Smooth muscle cell (in vitro differentiated cells): ENCODE measurements around the gene FRMD4B. TPM values are rescaled to one million over a fixed set of nuclear protein-coding genes. Genes with fewer than 3 reads are reported as not detected.

ENCODE experiments used
- DNase-seq: peaks from one replicate; lab custom pipeline; 2025; ENCODE audit not compliant: unreplicated experiment; lab: John Stamatoyannopoulos, UW
- H2AFZ ChIP-seq: fragments of 200-600 bp; sonication (generic); 2 replicates; pipeline ENCODE4 v1.6.0; 2016; ENCODE audit warnings: antibody characterized with exemption, low read depth, mild to moderate bottlenecking
- H3F3A ChIP-seq: fragments of 200-600 bp; sonication (generic); 2 replicates; pipeline ENCODE4 v1.6.0; 2017; ENCODE audit warnings: antibody characterized with exemption, low read depth
- H3K27ac ChIP-seq: fragments of 200-600 bp; sonication (generic); 2 replicates; pipeline ENCODE4 v1.5.1; 2016; ENCODE audit warnings: low read depth, mild to moderate bottlenecking
- H3K27me3 ChIP-seq: fragments of 200-600 bp; sonication (generic); 2 replicates; pipeline ENCODE4 v1.6.1; 2016; ENCODE audit warnings: low read depth, mild to moderate bottlenecking
- H3K36me3 ChIP-seq: fragments of 200-600 bp; sonication (generic); 2 replicates; pipeline ENCODE4 v1.5.1; 2016; ENCODE audit warnings: low read depth
- H3K4me1 ChIP-seq: fragments of 200-600 bp; sonication (generic); 2 replicates; pipeline ENCODE4 v1.5.1; 2016; ENCODE audit warnings: low read depth
- H3K4me2 ChIP-seq: fragments of 200-600 bp; sonication (generic); 2 replicates; pipeline ENCODE4 v1.6.0; 2016; ENCODE audit warnings: mild to moderate bottlenecking
- H3K4me3 ChIP-seq: fragments of 200-600 bp; sonication (generic); 2 replicates; pipeline ENCODE4 v1.5.1; 2016; ENCODE audit warnings: mild to moderate bottlenecking
- H3K79me2 ChIP-seq: fragments of 200-600 bp; sonication (generic); 2 replicates; pipeline ENCODE4 v1.6.0; 2016; ENCODE audit warnings: low read depth, mild to moderate bottlenecking
- H3K9ac ChIP-seq: fragments of 200-600 bp; sonication (generic); 2 replicates; pipeline ENCODE4 v1.6.0; 2016; ENCODE audit warnings: low read depth
- H3K9me3 ChIP-seq: fragments of 200-600 bp; sonication (generic); replicated peaks from 2 replicates; pipeline ENCODE4 v1.5.1; 2016; ENCODE audit warnings: low read depth
- H4K20me1 ChIP-seq: fragments of 200-600 bp; sonication (generic); 2 replicates; pipeline ENCODE4 v1.6.0; 2016; ENCODE audit warnings: low read depth
- WGBS: methylation state at CpG from one replicate; pipeline ENCODE4 v1.1.7; 2016; ENCODE audit warnings: low lambda C conversion rate; 5-methylcytosine and 5-hydroxymethylcytosine counted together
- polyA plus RNA-seq: library from polyadenylated mRNA; unstranded; fragments of >200 nt; fragmentation: Nextera tagmentation; extraction: Ambion mirVana; gene quantifications from 2 replicates; pipeline ENCODE4 v1.2.1, GENCODE V29; 2016
- total RNA-seq: library from RNA; depleted of rRNA; stranded (reverse); fragments of >200 nt; gene quantifications from 2 replicates; pipeline ENCODE4 v1.2.3, GENCODE V29; 2014
- TF ChIP-seq, protein P1 (sequence below): fragments of 200-600 bp; sonication (generic); IDR thresholded peaks from 2 replicates; pipeline ENCODE4 v1.5.1; 2017; ENCODE audit warnings: borderline replicate concordance, mild to moderate bottlenecking, antibody characterized with exemption; ENCODE audit not compliant: insufficient read depth, poor library complexity, severe bottlenecking

FRMD4B gene
- total and polyA plus RNA-seq, 2 experiments from 2014 or later = 3.7 to 24.3 TPM

GRCh38 chr3:69391554-69391953 lies 5.7 kb upstream of the FRMD4B start:
- TF ChIP-seq, protein P1, sequence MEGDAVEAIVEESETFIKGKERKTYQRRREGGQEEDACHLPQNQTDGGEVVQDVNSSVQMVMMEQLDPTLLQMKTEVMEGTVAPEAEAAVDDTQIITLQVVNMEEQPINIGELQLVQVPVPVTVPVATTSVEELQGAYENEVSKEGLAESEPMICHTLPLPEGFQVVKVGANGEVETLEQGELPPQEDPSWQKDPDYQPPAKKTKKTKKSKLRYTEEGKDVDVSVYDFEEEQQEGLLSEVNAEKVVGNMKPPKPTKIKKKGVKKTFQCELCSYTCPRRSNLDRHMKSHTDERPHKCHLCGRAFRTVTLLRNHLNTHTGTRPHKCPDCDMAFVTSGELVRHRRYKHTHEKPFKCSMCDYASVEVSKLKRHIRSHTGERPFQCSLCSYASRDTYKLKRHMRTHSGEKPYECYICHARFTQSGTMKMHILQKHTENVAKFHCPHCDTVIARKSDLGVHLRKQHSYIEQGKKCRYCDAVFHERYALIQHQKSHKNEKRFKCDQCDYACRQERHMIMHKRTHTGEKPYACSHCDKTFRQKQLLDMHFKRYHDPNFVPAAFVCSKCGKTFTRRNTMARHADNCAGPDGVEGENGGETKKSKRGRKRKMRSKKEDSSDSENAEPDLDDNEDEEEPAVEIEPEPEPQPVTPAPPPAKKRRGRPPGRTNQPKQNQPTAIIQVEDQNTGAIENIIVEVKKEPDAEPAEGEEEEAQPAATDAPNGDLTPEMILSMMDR = no peak
- no peaks in the 10 kb centered on the region for H3F3A ChIP-seq
- H4K20me1 ChIP-seq = no peaks in the 10 kb centered on the region
- H3K79me2 ChIP-seq = no peaks in the 10 kb centered on the region
- no peaks in the 10 kb centered on the region for H3K36me3 ChIP-seq
- peaks cover 22% of the 10 kb centered on the region for H3K27me3 ChIP-seq
- no peak for DNase-seq
- H3K27ac ChIP-seq = no peak overlapping the region
- H3K9ac ChIP-seq = no peak overlapping the region
- no peaks in the 10 kb centered on the region for H3K9me3 ChIP-seq
- H3K4me3 ChIP-seq = no peak overlapping the region
- no peaks in the 10 kb centered on the region for H3K4me1 ChIP-seq
- H3K4me2 ChIP-seq = no peak overlapping the region
- WGBS = 69% methylated on average over 1 of the region's 1 CpG
- no peak overlapping the region for H2AFZ ChIP-seq

DNA sequence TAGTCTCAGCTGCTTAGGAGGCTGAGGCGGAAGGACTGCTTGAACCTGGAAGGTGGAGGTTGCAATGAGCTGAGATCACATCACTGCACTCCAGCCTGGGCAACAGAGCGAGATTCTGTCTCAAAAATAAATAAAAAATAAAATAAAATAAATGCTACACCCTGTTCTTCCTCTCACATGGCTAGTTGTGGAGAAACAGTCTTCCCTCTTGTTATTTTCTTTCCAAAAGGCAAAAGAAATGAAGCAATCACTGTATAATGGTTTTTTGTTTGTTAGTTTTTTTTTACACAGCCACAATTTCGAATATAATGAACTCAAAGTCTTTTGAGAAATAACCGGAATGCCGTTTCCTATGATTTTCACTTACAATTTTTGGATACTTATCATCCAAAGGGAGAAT lies 4.9 kb upstream of the FRMD4B start:
- TF ChIP-seq, protein P1 = no peak
- no peak overlapping the region for H3K4me3 ChIP-seq
- peaks cover 30% of the 10 kb centered on the region for H3K27me3 ChIP-seq
- no peak overlapping the region for H3K27ac ChIP-seq
- 95% methylated on average over 5 of the region's 5 CpGs for WGBS
- H3K79me2 ChIP-seq = no peaks in the 10 kb centered on the region
- H3K4me1 ChIP-seq = peaks cover 6% of the 10 kb centered on the region
- H3K36me3 ChIP-seq = no peaks in the 10 kb centered on the region
- no peaks in the 10 kb centered on the region for H3F3A ChIP-seq
- no peaks in the 10 kb centered on the region for H4K20me1 ChIP-seq
- H3K9ac ChIP-seq = no peak overlapping the region
- H2AFZ ChIP-seq = no peak overlapping the region
- DNase-seq = no peak
- H3K9me3 ChIP-seq = no peaks in the 10 kb centered on the region
- no peak overlapping the region for H3K4me2 ChIP-seq

DNA sequence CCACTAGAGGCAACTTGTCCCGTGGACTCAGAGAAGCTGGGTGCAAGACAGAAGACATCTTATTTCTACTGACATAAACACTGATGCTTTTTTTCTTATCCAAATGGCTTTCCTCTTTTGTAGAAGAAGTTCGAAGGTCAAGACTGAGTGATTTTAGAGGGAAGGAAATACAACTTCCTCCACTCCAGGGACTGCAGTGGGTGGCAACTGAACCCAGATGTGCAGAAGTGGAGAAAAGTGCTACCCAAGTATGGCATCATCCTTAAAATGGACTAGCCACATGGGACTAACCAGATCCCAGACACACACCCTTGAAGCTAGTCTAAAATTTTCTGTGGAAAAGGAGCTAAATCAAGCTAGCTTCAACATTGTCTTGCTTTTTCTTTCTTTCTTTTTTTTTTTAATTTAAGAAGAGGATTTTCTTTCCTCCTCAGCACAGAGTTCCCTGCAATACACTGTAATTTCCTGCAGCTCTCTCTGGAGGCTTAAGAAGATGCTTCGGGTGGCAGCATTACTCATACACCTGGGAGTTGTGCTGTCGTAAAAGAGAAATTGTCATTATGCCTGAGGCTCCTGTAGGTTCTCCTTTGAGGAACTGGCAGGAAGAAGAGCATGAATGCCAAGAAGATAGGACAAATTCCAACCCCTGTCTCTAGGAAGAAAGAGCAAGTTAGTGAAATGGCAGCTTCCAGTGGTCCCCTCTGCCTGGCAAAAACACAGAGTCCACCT lies 3.8 kb upstream of the FRMD4B start:
- 43% methylated on average over 4 of the region's 4 CpGs for WGBS
- no peak overlapping the region for H3K4me3 ChIP-seq
- DNase-seq = no peak
- H3K36me3 ChIP-seq = no peaks in the 10 kb centered on the region
- no peak overlapping the region for H3K4me2 ChIP-seq
- TF ChIP-seq, protein P1 = no peak
- no peaks in the 10 kb centered on the region for H4K20me1 ChIP-seq
- H3K27ac ChIP-seq = no peak overlapping the region
- no peak overlapping the region for H2AFZ ChIP-seq
- peaks cover 12% of the 10 kb centered on the region for H3K4me1 ChIP-seq
- no peaks in the 10 kb centered on the region for H3F3A ChIP-seq
- H3K9ac ChIP-seq = no peak overlapping the region
- H3K27me3 ChIP-seq = peaks cover 40% of the 10 kb centered on the region
- H3K79me2 ChIP-seq = no peaks in the 10 kb centered on the region
- no peaks in the 10 kb centered on the region for H3K9me3 ChIP-seq

DNA sequence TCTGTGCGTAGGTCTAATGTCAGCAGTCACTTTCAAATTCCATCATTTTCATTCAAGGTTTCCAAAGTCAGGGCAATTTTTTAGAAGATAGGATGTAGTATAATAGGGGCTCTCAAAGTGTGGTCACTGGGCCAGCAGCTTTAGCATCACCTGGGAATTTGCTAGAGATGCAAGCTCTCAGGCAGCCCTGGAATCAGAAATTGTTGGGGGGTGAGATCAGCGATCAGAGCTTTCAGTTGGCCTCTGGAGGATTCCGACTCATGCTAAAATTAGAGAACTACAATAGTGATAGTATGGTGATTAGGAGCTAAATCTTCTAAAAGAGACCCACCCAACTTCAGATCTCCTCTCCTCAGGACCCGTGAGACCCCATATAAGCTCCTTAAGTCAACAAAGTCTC lies 2.4 kb upstream of the FRMD4B start:
- no peak for DNase-seq
- Histone ChIP-seq H3K4me1 (peaks cover 12% of the 10 kb centered on the region), H4K20me1 (no peaks in the 10 kb centered on the region), H2AFZ (no peak overlapping the region), H3K36me3 (no peaks in the 10 kb centered on the region), H3K9me3 (no peaks in the 10 kb centered on the region), H3K4me3 (no peak overlapping the region), H3K27me3 (peaks cover 53% of the 10 kb centered on the region), H3F3A (no peaks in the 10 kb centered on the region), H3K4me2 (no peak overlapping the region), H3K27ac (no peak overlapping the region), H3K79me2 (no peaks in the 10 kb centered on the region), H3K9ac (no peak overlapping the region)
- TF ChIP-seq, protein P1 = no peak
- 83% methylated on average over 4 of the region's 4 CpGs for WGBS
